HL-60/S4 treated with retinoic acid at 250 ng/mL for 4 days and 3 days (cell line): Measurements from ENCODE around the gene AQP12B.

Experiments
- in situ Hi-C: fragments of 300-500 bp; cut with MboI; formaldehyde crosslinking; loops from 2 replicates; pipeline ENCODE4 v1.7.0; 2022; ENCODE audit warnings: low sequenced_read_pairs

Gene AQP12B

DNA sequence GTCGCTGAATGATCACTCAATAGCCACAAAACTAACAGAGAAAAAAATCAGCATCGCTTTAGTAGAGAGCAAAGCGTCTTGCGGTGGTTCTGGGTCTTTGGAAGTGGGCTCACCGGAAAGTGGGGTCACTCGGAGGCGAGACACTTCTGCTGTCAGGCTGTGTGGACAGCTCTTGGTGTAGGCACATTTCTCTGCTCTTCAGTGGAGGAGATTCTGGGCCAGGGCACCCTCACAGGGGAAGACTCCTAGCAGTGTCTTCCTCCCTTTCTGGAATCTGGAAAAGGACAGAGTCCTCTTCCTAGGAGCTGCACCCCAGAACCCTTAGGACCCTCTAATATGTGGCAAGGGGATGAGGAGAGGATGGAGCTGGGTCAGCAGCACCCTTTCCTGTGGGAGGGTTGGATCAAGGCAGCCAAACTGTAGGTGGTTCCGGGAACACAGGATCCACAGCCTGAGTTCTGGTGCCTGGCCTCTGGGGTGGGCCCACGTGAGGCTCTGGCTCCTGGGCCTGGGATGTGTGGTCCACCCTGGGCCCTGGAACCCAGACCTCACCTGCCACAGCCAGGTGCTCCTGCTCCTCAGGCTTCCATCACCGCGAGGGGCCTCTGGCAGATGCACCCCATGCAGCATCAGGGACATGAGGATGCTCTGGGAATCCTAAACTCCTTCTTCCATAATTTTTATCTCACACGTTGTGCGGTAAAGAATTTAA lies 32.3 kb downstream of the AQP12B start:
- in situ Hi-C loops, result no loop called here

DNA sequence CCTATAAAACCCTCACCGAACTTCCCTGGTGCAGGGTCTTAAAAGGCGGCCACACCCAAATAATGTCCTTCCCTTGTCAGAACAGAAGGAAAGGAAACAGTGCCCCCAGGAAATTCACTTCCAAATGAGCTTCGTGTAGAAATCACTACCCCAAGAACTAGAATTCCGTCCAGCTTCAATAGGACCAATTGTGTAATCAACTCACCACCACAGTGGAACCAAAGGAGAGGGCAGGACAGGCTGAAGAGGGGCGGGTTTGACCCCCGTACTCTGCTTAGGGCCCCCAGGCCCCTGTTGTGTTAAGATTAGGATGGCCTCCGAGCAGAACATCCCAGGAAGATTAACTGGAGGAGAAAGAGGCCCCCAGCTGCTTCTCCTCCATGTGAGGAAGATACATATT lies 33.4 kb downstream of the AQP12B start:
- in situ Hi-C loops, result no loop called here

DNA sequence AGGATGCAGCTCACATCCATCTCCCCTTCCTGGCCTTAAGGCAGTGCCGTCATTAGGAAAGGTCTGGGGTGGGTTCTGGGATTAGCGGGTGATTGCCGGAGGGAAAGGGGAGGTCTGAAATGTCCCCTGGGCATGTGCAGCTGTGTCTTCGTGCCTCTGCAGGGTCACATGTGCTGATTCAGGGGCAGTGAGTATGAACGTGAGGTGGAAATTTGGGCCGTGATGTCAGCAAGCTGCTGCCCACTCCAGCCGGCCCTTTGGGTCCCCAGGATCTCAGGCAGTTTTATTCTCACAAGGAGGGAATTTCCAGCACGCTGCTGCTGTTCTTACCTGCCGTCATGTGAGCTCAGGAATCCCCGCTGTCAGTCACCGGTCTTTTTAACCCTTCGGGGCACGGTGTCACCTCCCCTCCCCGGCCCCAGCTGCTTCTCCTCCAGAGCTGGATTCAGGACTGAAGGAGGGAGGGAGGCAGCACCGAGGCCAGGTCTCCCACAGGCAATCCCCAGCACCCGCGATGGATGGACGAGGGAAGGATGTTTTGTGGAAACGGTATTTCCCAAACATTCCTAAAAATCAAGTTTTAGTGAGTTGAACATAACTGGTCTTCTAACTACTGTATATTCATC lies 33.9 kb downstream of the AQP12B start:
- in situ Hi-C loops, result no loop called here

DNA sequence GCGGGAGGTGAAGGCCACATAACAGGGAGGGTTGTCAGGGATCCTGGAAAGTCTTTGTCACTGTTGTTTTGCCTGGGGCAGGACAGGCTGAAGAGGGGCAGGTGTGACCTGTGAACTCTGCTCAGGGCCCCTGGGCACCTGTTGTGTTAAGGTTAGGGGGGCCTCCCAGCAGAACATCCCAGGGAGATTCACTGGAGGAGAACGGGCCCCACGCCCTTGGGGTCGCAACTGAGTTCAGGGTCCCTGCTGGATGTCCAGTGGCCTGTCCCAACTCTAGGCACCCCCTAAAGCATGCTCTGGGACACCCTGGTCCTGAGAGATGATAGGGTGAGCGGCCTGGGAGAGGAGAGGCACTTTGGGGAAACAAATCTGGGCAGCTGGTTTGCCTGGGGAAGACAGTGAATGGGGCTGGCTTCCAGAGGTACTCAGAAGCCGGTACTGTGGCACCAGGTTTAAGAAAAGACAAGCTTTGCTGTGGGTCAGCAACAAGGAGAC lies 34.5 kb downstream of the AQP12B start:
- in situ Hi-C loops, result no loop called here

DNA sequence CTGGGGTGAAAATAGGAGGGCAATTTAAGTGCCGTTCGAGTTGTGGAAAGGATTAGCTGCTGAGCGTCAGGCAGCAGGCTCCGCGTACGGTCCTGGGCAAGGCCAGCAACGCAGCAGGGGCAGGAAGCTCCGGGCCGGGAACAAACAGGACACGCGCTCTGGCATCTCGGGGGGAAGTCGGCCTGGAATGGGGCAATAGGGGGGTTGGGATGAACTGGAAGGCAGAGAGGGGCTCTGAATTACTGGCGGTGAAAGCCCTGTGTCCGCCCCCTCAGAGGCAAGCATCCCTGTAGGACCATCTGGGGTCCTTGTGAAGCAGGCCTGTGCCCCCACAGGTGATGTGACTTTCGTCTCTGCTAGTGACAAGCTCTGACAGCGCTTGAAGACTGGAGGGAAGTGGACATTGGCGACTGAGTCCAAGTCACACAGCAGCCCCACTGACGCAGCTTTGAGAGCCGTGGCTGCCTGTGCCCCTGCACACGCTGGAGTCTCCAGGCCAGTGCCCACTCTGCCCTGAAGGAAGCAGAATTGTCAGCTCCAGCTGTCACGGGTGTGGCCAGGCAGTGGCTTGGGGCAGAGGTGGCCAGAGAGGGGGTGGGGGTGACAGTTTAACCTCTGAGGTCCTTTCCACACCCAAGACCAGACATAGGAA lies 35.1 kb downstream of the AQP12B start:
- in situ Hi-C loops, result no loop called here

DNA sequence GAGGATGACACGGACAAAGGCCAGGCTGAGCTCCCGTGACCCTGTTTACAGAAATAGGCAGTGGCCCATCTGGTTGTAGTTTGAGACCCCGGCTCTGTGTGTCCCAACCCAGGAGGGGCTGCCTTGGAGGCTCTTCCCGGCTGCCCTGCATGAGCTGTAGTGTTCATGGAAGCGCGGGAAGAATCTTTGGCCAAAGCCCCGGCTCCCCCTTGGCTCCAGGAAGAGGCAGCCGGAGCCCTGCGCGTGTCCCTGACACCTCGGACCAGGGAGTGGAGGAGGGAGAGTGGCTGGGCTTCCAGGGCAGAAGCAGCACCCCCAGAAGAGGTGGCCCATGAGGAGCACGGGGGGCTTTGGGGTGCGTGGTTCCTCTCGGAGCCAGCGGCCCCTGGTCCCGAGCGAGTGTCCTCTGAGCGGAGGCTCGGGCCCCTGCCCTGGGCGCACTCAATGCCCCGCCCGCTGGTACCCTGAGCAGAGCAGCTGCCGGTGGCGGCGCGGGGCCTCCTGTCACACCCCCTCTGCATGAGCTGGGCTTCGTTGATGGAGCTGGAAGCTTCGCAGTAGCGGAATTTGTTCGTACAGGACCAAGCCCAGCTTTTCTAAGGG lies 35.7 kb downstream of the AQP12B start:
- in situ Hi-C loops, result no loop called here

DNA sequence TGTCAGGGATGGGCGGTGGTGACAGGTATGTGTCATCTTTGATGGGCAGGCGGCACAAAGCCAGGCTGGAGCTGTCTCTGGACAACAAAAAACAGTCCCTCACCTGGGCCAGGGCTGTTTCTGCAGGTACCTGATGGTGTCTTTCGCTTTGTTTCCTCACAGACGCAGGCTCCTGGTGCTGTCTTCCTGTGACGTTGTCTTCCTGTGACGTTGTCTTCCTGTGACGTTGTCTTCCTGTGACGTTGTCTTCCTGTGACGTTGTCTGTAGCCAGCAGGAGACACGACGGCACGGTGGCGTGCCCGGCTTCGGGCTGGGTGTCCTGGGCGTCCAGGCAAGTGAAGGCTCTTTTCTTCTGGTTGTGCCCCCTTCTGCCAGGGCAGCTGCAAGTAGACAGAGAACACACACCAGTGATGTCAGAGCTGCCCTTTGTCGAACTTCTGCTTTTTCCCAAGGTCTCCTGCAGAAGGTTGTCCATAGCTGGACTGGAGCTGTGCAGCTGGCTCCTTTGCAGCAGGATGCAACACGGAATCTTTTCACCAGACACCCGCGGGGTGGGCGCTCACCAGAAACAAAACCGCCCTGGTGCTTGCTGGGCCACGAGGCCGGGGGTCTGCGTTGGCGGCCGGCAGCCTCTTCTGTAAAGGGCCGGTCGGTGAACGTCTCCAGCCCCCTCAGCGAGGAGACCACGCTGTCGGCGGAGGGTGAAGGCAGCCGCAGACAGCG lies 36.3 kb downstream of the AQP12B start:
- in situ Hi-C loops, result no loop called here

DNA sequence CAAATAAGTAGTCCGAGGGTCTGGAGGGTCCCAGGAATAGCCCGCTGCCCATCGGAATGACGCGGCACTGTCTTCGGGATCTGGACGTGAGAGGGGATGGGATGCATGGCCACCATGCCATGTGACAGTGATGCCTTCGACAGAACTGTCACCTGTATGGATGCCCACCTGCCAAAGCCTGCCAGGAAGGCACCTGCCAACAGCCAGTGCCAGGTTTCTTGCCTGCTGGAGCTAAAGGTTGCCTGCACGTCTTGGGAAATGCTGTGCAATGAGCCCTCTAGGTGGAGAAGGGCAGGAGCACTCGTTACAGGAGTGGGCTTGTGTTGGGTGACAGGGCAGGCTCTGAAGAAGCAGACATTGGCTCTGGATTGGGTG lies 36.9 kb downstream of the AQP12B start:
- in situ Hi-C loops, result no loop called here

DNA sequence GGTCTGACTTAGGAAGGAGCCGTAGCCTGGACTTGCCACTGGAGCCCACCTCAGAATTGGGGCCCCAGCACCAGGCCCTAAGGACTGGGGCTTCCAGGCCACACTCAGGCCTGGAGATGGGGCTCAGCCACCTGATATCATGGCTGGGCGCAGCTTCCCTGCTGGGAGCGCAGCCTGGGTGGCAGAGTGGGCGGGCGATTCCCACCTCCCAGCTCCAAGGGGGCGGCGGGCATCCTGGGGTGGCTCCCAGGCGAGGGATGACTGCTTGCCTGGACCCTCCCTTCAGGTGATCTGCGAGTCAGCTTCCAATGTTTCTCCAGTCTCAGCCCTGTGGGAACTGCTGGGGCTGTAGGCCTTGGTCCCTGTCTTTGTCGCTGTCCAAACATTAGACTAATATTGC lies 37.3 kb downstream of the AQP12B start:
- in situ Hi-C loops, result no loop called here

DNA sequence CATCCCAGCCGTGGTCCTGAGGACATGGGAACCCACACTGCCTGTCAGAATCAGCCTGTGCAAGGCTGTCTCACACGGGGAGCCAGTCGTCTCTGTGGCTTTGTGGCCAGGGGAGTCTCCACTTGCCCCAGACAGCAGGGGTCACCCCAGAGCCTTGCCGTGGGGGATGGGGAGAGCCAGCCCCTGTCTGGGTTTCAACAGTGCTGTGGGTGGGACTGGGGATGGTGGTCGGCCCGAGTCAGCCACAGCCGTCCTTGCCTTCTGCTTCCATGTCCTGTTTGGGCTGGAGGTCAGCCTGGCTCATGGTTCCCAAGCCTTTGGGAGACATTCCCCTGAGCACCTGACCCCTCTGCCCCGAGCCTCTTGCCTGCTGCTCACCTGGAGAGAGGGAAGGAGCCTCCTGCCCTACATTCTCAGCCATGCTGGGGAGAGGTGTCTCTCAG lies 37.8 kb downstream of the AQP12B start:
- in situ Hi-C loops, result no loop called here

DNA sequence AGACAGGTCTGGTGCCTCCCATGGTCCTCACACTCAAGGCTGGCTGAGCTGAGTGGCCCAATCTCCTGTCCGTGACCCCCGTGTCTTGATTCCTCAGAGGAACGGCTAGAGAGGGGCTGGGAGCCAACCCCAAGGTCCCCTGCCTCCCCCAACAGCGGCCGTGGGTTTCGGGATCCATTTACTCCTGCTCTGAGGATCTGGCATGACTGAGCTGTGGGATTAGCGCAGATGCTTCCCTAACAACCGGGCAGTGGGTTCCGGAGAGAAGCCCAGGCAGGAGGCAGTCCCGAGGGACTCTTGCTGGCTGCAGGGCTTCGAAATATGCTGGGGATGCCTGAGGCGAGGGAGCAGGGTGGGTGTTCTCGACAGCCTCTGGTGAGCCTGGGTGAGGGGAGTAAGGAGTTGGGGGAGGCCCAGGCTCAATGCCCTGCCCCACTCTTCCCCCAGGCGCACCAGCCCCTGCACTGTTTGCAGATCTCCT lies 38.5 kb downstream of the AQP12B start:
- in situ Hi-C loops, result no loop called here

DNA sequence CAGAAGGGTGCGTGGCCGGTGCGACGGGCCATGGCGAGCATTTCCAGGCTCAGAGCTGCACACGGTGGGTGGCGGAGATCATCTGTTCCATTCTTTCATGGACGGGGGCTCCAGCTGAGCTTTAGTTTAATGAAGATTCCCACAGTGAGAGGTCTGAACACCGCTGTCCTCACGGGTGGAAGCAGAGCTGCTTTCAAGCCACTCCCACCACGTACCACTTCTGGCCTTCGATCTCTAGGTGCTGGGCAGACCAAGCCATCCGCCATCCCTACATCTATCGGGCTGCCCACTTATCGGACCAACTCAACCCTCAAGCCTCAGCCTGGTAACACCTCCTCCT lies 38.9 kb downstream of the AQP12B start:
- in situ Hi-C loops, result no loop called here

DNA sequence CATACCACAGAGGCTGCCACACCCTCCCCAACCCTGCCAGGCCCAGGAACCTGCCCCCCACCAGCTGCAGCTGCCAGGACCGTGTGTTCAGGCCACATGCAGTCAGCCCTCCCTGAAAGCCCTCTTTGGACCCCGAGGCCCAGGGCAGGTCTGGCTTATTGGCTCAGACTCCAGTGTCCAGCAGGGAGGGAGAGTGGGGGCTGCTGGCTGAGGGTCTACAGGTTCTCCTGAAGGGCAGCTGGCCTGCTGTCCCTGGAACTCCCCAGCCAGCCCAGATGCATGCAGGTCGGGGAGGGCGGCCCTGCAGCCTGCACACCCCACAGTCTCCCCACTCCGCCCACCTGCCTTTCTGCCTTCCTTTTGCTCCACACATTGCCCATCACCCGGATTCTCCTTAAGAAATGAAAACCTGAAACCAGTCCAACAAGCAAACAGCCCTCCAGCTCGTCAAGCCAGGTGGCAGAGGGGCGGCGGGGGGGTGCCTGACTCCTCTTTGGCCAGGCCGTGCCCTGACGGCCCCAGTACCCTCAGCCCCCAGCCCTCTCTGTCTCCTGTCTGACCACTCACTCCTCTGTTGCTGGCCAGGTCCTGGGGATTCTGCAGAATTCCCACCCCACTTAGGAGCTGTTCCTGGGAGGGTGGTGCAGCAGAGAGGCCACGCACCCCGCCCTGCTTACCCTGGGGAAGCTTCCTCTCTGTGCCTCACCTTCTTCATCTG lies 39.4 kb downstream of the AQP12B start:
- in situ Hi-C loops, result no loop called here

DNA sequence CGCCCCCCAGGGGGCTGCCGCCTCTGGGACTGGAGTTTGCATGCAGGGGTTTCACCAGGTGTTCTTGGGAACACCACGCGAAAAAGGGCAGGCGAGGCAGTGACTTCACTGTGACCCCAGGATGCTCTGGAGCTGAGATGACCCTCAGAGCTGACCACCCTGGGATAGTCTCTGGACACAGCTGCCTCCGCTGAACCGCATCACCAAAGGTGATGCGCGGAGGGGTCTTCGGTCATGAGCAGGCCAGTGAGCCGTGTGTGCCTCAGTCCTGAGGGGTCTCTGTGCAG lies 39.9 kb downstream of the AQP12B start:
- in situ Hi-C loops, result no loop called here

DNA sequence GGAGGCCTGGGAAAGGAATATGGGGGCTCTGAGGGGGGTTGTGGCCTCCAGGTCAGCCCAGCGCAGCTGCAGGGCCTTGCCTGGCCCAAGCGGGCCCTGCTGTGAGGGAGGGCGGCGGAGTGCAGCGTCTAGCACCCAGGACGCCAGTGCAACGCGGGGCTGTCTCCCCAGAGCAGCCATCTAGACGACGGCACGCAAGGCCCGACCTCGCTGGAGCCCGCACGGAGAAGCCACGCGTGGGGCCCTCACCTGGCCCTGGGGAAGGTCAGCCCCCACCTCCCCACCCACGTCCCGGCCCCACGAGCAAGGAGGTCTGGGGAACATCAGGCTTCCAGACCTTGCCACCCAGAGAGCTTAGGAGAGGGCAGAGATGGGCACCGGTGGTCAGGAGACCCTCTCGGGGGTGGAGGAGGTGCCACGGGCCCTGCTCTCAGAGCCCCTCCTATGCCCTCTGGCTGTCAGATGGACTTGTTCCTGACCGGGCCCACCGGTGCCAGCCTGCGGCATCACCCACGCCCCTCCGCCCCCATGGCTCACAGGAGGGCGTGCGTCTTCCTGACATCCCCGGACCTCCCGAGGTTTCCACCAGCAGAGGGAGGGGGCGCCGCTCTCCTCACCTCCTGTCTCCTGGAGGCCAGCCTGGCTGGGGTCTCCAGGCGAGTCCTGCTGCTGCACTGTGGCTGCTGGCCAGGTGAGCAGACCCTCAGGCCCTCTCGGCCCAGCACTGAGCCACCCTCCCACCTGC lies 40.5 kb downstream of the AQP12B start:
- in situ Hi-C loops, result no loop called here

DNA sequence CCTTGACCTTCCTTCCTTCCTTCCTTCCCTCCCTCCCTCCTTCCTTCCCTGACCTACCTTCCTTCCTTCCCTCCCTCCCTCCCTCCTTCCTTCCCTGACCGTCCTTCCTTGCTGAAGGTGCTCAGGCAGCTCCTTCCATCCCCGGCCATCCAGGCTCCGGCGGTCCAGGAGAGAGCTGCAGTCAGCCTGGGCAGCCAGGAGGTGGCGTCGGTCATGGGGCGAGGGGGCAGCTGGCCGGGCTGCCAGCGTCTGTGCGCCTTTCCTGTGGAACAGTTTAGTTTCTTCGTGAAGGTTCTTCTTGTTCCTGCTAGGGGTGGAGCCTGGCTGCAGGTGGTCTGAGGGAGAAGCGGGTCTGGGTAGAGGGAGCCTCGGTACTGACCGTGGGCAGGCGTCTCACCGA lies 41.7 kb downstream of the AQP12B start:
- in situ Hi-C loops, result no loop called here

DNA sequence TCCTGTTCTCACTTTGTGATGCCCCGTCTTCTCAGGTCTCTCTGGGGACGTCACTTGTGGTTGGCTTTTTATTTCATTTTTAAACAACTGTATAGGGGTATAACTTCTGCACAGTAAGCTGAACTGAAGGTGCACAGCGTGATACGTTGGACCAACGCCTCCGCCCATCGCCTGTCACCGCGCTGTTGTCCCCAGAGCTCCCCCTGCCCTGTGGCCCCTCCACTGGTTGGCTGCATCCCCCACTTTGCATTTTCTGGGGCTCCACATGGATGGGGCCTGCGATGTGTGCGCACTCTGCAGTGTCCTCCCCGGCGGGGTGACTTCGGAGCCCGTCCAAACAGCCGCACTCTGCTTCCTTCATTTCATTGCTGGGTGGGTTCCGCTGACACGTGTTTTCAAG lies 43.1 kb downstream of the AQP12B start:
- in situ Hi-C loops, result no loop called here

DNA sequence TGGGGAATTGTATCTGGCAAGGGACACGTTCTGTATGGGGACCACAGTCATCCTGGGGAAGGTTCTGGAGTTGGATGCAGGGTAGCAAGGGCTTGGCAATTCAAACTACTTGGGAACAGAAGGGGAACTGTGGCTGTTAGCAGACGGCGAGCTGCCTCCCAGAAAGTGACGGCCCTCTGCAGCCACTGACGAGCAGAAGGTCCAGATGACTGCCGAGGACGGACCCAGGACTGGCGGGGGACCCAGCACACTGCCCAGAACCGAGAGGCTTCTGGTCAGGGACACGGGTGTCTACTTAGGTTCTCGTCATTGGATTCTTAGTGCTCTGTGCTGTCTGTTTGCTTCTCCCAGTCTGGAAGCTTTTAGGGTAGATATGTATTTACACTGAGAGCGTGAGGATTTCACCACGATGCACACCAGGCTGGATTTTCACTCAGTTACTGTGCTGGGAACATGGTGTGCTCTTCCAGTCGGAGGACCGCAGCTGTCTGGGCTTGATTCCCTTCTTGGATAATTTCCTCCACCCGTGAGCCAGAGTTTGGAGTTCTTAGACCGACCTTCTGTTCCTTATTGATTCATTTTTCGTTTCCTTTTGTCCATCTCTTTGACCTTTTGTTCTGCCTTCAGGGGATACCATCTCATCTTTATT lies 44.0 kb downstream of the AQP12B start:
- in situ Hi-C loops, result no loop called here

DNA sequence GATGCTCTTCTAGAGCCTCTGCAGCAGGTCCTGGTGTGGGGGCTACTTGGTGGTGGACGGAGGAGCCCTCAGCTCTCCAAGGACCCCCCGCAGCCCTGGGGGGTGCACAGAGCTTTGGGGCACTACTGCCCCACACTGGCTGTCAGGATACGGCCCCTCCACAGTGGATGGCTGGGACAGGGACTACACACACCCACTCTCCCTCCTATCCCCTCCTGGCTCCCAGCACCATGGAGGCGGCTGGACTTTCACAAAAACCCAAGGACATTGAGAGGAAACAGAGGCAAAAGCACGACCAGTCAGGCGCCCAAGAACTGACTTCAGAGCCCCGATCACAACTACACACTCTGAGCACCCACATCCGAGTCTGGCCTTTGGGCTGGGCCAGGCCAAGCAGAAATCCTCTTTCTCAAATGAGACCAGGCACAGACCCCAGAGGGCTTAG lies 44.8 kb downstream of the AQP12B start:
- in situ Hi-C loops, result no loop called here
